OCI-LY7 (cell line): Measurements from ENCODE around the gene PGK2. TPM values are rescaled to one million over a fixed set of nuclear protein-coding genes. Genes with fewer than 3 reads are reported as not detected.

Experiments
- BruUV-seq: library from RNA; stranded (reverse); fragments of 400-500 nt; replicated peaks from 2 replicates; lab custom pipeline; 2021; lab: Mats Ljungman, UMichigan
- CTCF ChIA-PET: fragments of 300-600 bp; sonication (Branson Sonifier 250); formaldehyde crosslinking; loops from one replicate; lab custom pipeline; 2022; ENCODE audit warnings: antibody characterized with exemption; ENCODE audit not compliant: unreplicated experiment; lab: Charles Lee
- POLR2A ChIA-PET: fragments of 300-600 bp; sonication (Branson Sonifier 250); formaldehyde crosslinking; loops from one replicate; lab custom pipeline; 2022; ENCODE audit warnings: antibody characterized with exemption; lab: Charles Lee
- DNase-seq: peaks from one replicate; pipeline ENCODE4 v3.0.0-alpha.2; 2015; ENCODE audit warnings: low spot score
- H2AFZ ChIP-seq: fragments of 200-600 bp; sonication (generic), shearing (Covaris generic); 2 replicates; pipeline ENCODE4 v1.6.1; 2014; ENCODE audit warnings: mild to moderate bottlenecking, antibody characterized with exemption, low read length, moderate library complexity
- H3K27ac ChIP-seq: fragments of 200-600 bp; sonication (generic); 2 replicates; pipeline ENCODE4 v1.5.1; 2014; ENCODE audit warnings: mixed run types, low read depth, mild to moderate bottlenecking, moderate library complexity, low read length, inconsistent platforms; ENCODE audit not compliant: poor library complexity, severe bottlenecking
- H3K36me3 ChIP-seq: fragments of 200-600 bp; sonication (generic); 2 replicates; pipeline ENCODE4 v1.6.1; 2014; ENCODE audit warnings: mild to moderate bottlenecking, antibody characterized with exemption, low read length, moderate library complexity, mixed read lengths; ENCODE audit not compliant: insufficient read depth
- H3K4me1 ChIP-seq: fragments of 200-600 bp; sonication (generic); 2 replicates; pipeline ENCODE4 v1.5.1; 2014; ENCODE audit warnings: mild to moderate bottlenecking, low read length; ENCODE audit not compliant: insufficient read depth, poor library complexity, severe bottlenecking
- H3K4me2 ChIP-seq: fragments of 200-600 bp; sonication (generic); 2 replicates; pipeline ENCODE4 v1.6.1; 2014; ENCODE audit warnings: mild to moderate bottlenecking, low read length
- H3K4me3 ChIP-seq: fragments of 200-600 bp; sonication (generic); 2 replicates; pipeline ENCODE4 v1.5.1; 2014; ENCODE audit warnings: mild to moderate bottlenecking, low read depth, low read length; ENCODE audit not compliant: poor library complexity, severe bottlenecking
- H3K79me2 ChIP-seq: fragments of 200-600 bp; sonication (generic); 2 replicates; pipeline ENCODE4 v1.6.1; 2016; ENCODE audit warnings: low read depth, mild to moderate bottlenecking, low read length, moderate library complexity, mixed read lengths; ENCODE audit not compliant: insufficient read depth
- H3K9me2 ChIP-seq: fragments of 200-600 bp; sonication (generic); 2 replicates; pipeline ENCODE4 v1.6.1; 2016; ENCODE audit warnings: mild to moderate bottlenecking, low read length, mixed read lengths; ENCODE audit not compliant: insufficient read depth
- H3K9me3 ChIP-seq: fragments of 200-600 bp; sonication (generic); 2 replicates; pipeline ENCODE4 v1.6.1; 2014; ENCODE audit warnings: mild to moderate bottlenecking, mixed run types, low read length, mixed read lengths
- H4K20me1 ChIP-seq: fragments of 200-600 bp; sonication (generic); 2 replicates; pipeline ENCODE4 v1.6.1; 2014; ENCODE audit warnings: mild to moderate bottlenecking, antibody characterized with exemption, low read length, moderate library complexity, mixed read lengths; ENCODE audit not compliant: insufficient read depth
- EZH2phosphoT487 ChIP-seq: fragments of 200-600 bp; sonication (generic); IDR thresholded peaks from 2 replicates; pipeline ENCODE4 v1.6.1; 2018; ENCODE audit warnings: low read depth, borderline replicate concordance, mild to moderate bottlenecking, mixed run types, antibody characterized with exemption, low read length, moderate library complexity, mixed read lengths
- intact Hi-C: fragments of 100-400 bp; cut with micrococcal nuclease; formaldehyde crosslinking; loops from one replicate; pipeline ENCODE4 v1.10.0; 2022; ENCODE audit not compliant: unreplicated experiment
- total RNA-seq, 2 experiments: library from RNA; depleted of rRNA in 1 of 2; stranded (reverse); fragments of >200 nt in 1 of 2; shearing (Covaris generic) in 1 of 2; gene quantifications; 2 replicates each; pipeline ENCODE4 v1.2.3, GENCODE V29; 2014 to 2022
- TF ChIP-seq, protein P1 (sequence below): fragments of 200-600 bp; sonication (generic); conservative IDR thresholded peaks from 2 replicates; pipeline ENCODE4 v1.5.1; 2014; ENCODE audit warnings: mild to moderate bottlenecking, antibody characterized with exemption, low read length, moderate library complexity, mixed read lengths

Gene PGK2
- total RNA-seq, 2 experiments from 2014 or later = not detected

- Histone ChIP-seq H3K9me2 (no peaks in the 10 kb centered on the region), H3K9me3 (no peaks in the 10 kb centered on the region), H4K20me1 (no peaks in the 10 kb centered on the region), H3K4me1 (no peaks in the 10 kb centered on the region), H3K4me3 (no peak overlapping the region), H2AFZ (no peak overlapping the region), H3K27ac (no peak overlapping the region), H3K36me3 (no peaks in the 10 kb centered on the region), H3K79me2 (no peaks in the 10 kb centered on the region), H3K4me2 (no peak overlapping the region)
- no peak for TF ChIP-seq EZH2phosphoT487
- TF ChIP-seq, protein P1, sequence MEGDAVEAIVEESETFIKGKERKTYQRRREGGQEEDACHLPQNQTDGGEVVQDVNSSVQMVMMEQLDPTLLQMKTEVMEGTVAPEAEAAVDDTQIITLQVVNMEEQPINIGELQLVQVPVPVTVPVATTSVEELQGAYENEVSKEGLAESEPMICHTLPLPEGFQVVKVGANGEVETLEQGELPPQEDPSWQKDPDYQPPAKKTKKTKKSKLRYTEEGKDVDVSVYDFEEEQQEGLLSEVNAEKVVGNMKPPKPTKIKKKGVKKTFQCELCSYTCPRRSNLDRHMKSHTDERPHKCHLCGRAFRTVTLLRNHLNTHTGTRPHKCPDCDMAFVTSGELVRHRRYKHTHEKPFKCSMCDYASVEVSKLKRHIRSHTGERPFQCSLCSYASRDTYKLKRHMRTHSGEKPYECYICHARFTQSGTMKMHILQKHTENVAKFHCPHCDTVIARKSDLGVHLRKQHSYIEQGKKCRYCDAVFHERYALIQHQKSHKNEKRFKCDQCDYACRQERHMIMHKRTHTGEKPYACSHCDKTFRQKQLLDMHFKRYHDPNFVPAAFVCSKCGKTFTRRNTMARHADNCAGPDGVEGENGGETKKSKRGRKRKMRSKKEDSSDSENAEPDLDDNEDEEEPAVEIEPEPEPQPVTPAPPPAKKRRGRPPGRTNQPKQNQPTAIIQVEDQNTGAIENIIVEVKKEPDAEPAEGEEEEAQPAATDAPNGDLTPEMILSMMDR = no peak
- BruUV-seq = no TSS peak
- intact Hi-C loops = no loop called here
- ChIA-PET CTCF (no interaction called here), POLR2A (no interaction called here)
- DNase-seq = no peak
Observed at GRCh38 chr6:49826743-49827406, 39.8 kb upstream of the PGK2 start.

GRCh38 chr6:49815166-49815565 is 28.1 kb upstream of the PGK2 start:
- H3K4me3 ChIP-seq = no peak overlapping the region
- H2AFZ ChIP-seq = no peak overlapping the region
- BruUV-seq = no TSS peak
- H4K20me1 ChIP-seq = no peaks in the 10 kb centered on the region
- H3K36me3 ChIP-seq = no peaks in the 10 kb centered on the region
- H3K4me1 ChIP-seq = no peaks in the 10 kb centered on the region
- no peaks in the 10 kb centered on the region for H3K9me2 ChIP-seq
- TF ChIP-seq, protein P1 = no peak
- no peak for TF ChIP-seq EZH2phosphoT487
- no peaks in the 10 kb centered on the region for H3K9me3 ChIP-seq
- intact Hi-C loops = no loop called here
- ChIA-PET POLR2A (no interaction called here), CTCF (no interaction called here)
- no peak overlapping the region for H3K4me2 ChIP-seq
- no peak overlapping the region for H3K27ac ChIP-seq
- no peaks in the 10 kb centered on the region for H3K79me2 ChIP-seq
- no peak for DNase-seq

DNA sequence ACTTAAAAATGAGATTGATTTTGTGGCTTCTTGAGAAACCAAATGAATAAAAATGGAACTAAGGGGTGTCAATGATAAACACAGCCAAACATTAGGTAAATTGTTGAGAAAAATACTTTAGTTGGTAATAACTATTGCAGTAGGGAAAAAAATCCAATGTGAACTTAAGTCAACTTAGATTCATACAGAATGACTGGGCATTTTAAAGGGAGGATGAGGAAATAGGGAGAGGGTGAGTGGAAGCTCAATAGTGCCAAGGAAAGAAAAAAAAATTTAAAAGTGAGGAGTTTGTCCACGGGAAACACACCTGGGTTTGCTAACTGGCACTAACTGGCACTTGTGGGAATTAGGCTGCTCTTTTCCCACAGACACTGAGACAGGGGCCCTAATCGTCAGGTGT is 26.2 kb upstream of the PGK2 start:
- TF ChIP-seq, protein P1 = no peak
- TF ChIP-seq EZH2phosphoT487 = no peak
- no peaks in the 10 kb centered on the region for H3K79me2 ChIP-seq
- H3K4me3 ChIP-seq = no peak overlapping the region
- H4K20me1 ChIP-seq = no peaks in the 10 kb centered on the region
- H3K27ac ChIP-seq = no peak overlapping the region
- no peak overlapping the region for H2AFZ ChIP-seq
- no TSS peak for BruUV-seq
- H3K4me2 ChIP-seq = no peak overlapping the region
- H3K36me3 ChIP-seq = no peaks in the 10 kb centered on the region
- H3K9me3 ChIP-seq = no peaks in the 10 kb centered on the region
- intact Hi-C loops = no loop called here
- H3K9me2 ChIP-seq = no peaks in the 10 kb centered on the region
- CTCF ChIA-PET = no interaction called here
- no peak for DNase-seq
- no peaks in the 10 kb centered on the region for H3K4me1 ChIP-seq
- POLR2A ChIA-PET = interaction anchor here (0.7 kb wide), 1 partner anchor 13 kb away, joined by 3 read pairs; no protein-coding TSS in a partner anchor
